Left renal pelvis (tissue), 4 donors: ENCODE measurements around the gene PCF11. TPM values are rescaled to one million over a fixed set of nuclear protein-coding genes. Genes with fewer than 3 reads are reported as not detected.
"Not testable (repeated sequence)": the region's sequence is repeated elsewhere in the genome, so short reads cannot be mapped to it uniquely, and the experiment has no call there.

Source experiments
- DNase-seq, 4 donors: peaks; one replicate each; pipeline ENCODE4 v3.0.0-alpha.2; 2013; ENCODE audit warnings: low read depth in 4 of 4, low spot score in 3 of 4
- polyA plus RNA-seq, 4 donors: library from polyadenylated mRNA; unstranded; fragments of 120-200 nt; gene quantifications; one replicate each; pipeline ENCODE4 v1.2.1, GENCODE V29; 2013; ENCODE audit not compliant: insufficient read length in 4 of 4

PCF11 gene
- polyA plus RNA-seq, 4 donors, result 61.5 to 84.1 (median 73.3) TPM

DNA sequence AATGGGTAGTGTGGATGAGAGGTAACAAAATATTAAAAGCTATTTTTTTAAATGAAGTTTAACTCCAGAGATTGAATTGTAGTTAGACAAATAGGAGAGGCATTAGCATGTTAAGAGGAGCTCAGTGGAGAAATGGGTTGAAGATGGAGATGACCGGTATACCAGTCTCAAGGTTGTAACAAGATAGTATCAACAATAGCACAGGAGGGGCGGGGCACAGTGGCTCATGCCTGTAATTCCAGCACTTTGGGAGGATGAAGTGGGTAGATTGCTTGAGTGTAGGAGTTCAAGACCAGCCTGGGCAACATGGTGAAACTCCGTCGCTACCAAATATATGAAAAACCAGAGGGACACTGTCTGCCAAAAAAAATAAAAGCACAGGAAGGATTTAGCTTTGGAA lies 30.5 kb downstream of the PCF11 start:
- DNase-seq, result no peak

DNA sequence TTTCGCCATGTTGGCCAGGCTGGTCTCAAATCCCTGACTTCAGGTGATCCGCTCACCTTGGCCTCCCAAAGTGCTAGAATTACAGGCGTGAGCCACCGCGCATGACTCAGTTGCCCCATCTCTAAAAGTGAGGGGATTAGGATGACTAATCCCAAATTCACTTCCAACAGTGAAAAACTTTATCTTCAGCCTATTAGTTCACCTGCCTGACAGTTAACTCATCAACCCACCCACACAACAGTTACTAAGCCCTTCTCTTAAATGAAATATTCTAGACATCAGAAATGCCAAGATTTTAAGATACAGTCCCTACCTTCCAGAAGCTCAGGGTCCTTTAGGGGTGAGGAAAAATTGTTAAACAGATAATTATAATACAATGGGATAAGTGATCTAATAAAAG lies 34.6 kb downstream of the PCF11 start:
- no peak for DNase-seq

DNA sequence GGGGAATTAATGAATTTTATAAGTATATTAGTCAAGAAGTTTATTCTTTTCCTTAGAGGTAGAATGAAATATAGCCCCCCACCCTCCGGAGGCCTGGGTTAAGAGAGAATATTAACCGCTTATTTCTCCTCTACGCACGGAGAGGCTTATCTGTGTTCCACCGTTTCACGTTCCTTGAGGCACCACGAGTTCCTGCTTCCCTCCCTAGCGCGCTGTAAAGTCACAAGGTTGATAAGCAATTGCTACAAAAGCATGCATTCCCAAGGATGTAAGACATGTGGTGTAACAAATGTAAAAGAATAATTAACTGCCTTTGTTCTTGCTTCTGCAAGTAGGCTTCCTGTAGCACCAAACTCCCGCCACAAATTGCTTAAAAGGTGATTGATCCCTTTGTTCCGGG lies 35.1 kb downstream of the PCF11 start:
- DNase-seq, result no peak

DNA sequence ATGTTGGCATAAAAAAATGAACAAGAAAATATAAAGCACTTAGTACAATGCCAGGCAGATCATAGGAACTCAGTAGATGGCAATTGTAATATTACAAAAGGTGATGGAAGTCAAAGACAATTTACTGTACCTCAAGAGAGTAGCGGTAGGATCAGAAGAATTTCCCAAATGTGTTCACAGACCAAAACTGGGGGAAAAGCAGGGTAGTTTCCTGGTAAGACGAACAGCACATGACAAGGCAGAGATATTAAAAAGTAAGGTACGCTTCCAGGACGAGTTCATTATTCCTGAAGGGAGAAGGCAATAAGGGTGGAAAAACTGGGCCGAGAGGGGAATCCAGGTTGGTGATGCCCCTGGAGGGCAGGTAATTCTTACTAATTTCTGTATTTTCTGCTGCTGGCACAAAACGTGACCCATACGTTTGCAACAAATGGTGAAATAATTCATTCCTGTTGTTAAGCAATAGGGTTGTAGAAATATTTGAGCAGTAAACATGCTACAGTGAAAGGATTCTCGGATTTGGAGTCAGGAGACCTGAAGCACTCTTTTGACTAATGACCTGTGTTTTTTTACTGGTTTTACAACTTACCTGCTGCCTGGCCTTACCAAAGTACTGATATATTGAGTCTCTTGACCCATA lies 35.8 kb downstream of the PCF11 start:
- peak in 1 of 4 donors; percentile 8 for DNase-seq

DNA sequence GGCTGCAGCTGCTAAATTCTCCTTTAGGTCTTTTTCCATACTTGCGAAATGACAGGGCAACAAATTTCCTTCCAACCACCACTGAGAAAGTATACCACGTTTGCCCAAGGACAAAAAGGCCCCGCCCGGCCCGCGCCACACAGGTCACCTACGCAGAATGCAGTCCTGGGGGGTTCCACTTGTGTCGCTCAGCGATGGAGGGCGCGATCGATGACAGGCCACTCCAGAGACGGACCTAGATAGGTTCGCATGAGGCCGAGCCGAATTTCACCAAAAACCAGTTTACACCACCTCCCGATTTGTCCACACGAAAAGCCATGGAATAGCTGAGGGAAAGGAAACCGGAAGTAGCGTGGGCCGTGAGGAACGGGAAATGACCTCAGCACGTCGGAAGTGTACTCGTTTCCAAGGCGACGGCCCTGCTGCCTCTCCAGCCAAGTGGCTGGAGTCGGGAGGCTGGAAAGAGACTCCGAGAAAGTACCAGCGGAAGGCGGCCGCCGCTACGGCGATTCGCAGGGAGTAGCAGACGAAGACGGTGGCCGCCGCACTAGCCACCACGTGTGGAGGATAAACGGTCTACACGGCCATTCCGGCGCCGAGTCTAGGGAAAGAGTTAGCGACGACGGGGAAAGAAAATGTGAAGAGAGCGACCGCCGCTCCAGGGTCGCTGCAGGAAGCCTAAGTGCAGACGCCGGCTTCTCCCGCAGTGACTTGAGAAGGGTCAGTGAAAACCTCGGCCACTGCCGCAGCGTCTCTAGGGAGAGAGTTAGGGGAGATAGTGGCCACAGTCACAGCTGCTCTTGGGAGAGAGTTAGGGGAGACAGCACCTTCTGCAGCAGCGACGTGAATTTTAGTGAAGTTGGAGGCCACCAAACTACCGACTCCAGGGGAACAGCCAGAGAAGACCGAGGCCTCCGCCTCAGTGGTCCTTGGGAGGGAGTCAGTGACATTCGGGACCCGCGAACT lies 36.7 kb downstream of the PCF11 start, which contains the start of gene ANKRD42:
Gene ANKRD42, plus strand, starts transcription at position 398 of the 966 bp plus-strand sequence. CDS start 959 bp downstream, outside the sequence.
- peak; percentile 86 to 91 (median 91) for DNase-seq

DNA sequence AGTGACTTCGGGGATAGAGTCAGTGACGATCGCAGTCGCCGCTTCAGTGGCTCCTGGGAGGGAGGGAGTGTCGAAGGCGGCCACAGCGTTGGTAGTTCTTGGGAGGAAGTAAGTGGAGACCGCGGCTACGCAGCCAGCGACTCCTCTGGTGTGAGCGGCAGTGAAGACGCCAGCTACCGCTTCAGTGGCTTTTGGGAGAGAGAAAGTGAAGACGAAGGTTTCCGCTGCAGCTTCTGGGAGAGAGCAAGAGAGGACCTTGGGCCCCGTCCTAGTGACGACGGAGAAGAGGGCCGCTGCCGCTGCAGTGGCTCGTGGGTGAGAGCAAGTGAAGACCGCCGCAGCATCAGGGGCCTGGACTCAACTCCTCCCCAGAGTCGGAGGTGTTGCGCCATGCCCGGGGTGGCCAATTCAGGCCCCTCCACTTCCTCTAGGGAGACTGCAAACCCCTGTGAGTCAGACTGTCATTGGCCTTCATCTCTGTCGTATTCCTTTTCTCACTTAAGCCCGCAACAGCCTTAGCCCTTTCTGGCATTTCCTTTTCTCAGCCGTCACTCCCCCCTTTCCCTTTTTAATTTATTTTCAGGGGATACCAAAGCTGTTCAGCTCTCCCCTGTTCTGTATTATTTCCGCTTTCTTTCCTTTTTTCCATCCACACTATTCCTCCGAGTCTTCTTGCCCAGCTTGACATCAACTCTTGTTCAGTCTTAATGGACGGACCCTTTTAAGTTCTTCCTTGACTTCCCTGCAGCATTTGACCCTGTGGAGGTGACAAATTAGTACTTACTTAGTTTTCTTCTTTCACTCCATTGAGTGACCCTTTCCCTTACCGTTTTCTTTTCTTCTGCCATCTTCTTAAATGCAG lies 37.6 kb downstream of the PCF11 start:
- DNase-seq, result peak; percentile 10 to 46 (median 16)

DNA sequence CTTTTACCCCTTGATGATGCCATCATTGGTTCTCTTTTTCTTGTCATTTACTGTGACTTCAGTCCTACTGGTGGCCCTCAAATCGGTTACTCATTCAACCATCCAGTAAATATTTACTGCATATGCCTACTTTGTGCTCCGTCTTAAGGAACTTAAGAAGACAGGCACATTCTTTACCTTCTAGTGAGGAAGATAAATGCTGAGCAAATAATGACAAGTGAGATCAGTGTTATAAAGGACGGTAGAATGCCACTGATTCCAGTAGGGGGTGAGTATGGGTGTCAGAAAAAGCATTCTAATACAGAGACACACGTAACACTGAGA lies 38.2 kb downstream of the PCF11 start:
- no peak for DNase-seq

DNA sequence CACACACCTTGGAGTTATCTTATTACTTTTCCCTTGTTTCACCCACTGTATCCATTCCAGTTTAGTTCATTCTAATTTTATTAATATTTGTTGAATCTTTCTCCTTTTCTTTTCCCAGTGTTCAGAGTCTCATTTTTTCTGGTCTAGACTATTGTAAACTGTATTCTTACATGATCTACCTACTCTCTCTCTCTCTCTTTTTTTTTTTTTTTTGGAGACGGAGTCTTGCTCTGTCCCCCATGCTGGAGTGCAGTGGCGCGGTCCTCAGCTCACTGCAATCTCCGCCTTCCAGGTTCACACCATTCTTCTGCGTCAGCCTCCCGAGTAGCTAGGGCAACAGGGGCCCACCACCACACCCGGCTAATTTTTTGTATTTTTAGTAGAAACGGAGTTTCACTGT lies 38.7 kb downstream of the PCF11 start:
- DNase-seq, result no peak

DNA sequence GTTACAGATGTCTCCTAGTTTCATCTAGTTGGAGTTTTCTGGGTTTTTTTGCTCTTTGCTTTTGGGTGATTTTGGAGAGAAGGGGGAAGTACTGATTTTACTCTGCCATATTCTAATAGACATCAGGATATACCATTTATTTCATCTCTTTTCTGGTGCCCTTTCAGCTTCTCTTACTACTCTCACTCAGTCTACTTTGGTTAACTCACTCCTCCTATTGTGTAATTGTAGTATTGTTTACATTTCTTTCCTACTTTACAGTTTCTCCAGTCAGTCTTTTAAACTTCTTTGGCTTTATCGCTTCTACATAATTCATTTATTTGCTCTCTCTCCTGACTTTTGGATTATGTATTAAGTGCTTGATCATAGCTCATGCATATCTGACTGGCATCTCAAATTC lies 43.1 kb downstream of the PCF11 start:
- no peak for DNase-seq

DNA sequence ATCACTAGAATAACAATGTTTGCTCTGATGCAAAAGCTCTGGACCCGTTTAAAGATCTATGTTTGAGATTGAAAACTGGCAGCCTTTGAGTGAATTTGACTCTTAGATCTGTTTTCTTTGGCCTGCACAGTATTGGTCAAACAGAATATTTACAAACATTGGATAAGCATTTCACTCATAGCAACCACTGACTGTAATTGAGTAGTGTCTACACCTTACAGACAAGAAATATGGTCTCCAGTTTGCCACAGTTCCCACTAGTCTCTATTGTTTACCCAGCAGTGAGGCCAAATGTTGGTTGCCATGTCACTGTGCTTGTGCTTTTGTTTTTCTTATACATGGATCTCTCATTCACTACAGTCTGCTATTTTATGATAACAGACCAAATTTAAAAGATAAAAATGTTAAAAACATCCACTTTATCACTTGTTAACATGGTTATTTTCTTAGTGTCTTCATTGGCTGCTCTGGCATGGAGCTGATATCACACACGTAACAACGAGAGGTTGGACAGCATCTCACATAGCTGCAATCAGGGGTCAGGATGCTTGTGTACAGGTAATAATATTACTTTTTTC lies 48.8 kb downstream of the PCF11 start:
- DNase-seq, result no peak

DNA sequence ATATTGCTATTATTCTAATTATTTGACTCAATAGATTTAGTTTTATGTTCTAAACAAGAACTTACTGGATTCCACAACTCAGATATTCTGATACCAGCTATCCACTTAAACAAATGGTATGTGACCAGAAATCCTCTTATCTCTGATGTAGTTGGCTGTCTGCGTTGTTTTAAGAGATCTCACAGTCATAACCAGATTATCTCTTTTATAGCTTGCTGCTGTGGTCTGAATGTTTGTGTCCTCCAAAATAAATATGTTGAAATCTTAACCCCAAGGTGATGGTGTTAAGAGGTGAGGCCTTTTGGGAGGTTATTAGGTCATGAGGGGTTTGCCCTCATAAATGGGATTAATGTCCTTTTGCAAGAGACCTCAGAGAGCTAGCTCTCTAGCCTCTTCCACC lies 49.3 kb downstream of the PCF11 start:
- DNase-seq, result no peak

DNA sequence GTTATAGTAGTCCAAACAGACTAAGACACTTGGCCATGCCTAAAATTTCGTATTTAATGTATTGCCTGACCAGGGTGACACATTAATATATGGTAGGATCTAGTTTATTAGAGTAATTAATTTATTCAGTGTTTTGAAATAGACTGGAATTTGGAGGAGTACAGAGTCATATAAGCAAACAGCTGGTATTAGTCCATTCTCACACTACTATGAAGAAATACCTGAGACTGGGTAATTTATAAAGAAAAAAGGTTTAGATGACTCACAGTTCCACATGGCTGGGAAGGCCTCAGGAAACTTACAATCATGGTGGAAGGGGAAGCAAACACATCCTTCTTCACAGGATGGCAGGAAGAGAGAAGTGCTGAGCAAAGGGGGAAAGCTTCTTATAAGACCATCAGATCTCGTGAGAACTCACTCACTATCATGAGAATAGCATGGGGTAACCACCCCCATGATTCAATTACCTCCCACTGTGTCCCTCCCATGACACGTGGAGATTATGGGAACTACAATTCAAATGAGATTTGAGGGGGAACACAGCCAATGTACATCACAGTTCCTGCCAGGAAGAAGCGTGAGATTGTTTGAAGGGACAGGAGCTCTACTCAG lies 49.9 kb downstream of the PCF11 start:
- not testable (repeated sequence) for DNase-seq

DNA sequence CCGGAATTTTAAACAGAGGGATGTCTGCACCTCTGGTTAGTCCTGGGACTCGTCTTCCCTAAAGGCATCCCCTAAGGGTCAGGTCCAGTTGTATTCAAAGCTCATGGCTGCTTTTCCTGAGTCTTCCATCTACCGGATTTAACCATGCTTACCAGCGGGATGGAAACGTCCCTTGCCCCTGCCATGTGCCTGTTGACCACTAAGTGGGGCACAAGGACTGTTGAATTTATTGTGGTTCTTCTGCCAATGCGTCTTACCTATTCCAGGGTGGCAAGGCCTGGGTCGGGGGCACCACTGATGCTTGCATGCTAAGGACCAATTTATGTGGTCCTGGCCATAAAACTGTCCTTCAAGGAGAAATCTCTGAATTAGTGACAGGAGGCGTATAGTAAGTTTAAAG lies 62.2 kb downstream of the PCF11 start:
- no peak for DNase-seq

DNA sequence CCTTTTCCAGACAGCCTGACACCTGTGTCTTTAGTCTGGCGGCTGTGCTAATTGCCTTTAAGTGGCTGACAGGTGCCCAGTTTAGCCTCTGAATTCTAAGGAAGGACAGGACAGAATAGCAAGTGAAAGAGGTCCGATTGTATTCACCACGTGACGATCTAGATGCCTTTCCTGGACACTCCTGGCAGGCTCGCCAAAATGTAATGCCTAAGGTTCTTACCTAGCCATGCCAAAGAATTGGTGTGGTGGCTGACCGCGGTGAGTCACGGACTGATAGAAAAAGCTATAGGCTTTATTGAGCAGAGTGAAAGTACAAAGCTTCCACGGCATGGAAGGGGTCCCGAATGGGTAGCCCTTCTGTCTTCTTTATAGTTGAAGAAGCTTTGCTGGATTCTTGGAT lies 63.3 kb downstream of the PCF11 start:
- DNase-seq, result no peak

DNA sequence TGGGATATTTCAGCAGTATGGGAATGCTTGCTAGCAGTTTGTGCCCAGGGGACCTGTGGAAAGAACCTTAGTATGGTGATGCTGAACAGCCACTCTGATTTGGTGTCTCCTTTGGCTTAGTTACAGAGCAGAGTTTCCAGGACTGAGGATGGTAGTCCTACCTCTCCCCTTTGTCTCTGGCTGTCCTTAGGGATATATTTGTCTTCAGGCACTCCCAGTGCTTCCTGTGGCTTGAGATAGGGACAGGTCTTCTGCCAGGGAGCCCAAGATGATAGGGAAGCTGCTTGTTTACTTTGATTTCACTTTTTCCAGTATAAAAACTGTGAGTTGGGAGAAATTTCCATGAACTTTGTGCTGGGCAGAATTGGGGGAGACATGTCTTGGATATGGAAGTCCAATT lies 64.8 kb downstream of the PCF11 start:
- no peak for DNase-seq

DNA sequence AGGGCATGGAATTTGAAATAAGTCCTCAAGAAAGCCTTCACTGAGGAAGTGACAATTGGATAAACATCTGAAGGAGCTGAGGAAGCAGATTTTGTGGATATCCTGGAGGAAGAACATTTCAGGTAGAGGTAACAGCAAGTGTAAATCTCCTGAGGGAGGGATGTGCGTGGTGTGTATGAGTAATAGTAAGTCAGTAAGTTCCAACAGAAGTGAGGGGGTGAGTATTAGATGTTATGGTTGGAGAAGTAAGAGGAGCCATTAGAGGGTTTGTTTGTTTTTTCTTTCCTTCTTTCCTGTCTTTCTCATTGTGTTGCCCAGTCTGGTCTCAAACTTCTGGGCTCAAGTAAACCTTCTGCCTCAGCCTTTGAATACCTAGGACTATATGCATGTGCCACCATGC lies 65.6 kb downstream of the PCF11 start:
- no peak for DNase-seq

DNA sequence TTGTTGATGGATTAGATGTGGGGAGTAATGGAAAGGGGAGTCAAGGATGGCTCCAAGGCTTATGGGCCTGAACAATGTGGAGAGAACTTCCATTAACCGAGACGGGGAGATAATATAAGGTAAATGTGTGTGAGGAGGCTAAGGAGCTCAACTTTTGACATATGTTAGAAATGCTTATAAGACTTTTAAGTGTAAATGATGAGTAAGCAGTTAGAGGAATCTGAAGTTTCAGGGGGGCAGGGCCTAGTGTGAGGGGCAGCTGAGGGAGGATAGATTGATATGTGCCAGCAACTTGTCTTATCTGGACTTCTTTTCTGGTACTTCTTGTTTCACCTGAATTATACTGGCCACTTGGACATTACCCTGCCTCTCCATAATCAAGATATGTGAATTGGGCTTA lies 66.5 kb downstream of the PCF11 start:
- DNase-seq, result no peak

DNA sequence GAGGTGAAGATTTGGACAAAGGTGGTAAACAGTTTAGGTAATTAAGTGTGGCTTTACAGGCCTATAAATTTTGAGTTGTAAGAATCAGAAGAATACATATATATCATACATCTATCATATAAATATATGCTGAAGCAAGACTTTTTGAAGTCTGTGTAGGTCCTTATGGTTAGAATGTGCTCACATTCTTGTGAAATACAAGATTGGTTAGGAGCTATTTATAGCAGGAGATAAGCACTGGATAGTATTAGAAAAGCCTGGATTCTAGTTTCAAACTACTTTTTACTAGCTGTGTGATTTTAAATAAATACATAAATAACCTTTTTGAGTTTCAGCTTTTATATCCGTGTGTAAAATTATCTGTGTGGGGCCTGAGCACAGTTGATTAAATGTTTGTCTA lies 78.9 kb downstream of the PCF11 start:
- DNase-seq, result no peak
